Naive B cell (primary cell): Measurements from ENCODE around the gene POC1A. TPM values are rescaled to one million over a fixed set of nuclear protein-coding genes. Genes with fewer than 3 reads are reported as not detected.

Source experiments
- ATAC-seq, 2 donors: fragments of 150-1000 bp; cut with Tn5 transposase; 2 replicates each; pipeline ENCODE4 v1.10.0; 2021; ENCODE audit warnings: low read depth in 2 of 2, mild to moderate bottlenecking in 2 of 2, moderate library complexity in 2 of 2
- DNase-seq: peaks from one replicate; pipeline ENCODE4 v3.0.0; 2022
- H3K27ac Mint-ChIP-seq, 6 donors: one replicate each; pipeline ENCODE4 v1.8.0; 2020 to 2022; ENCODE audit warnings: mild to moderate bottlenecking in 6 of 6, mixed read lengths in 6 of 6, moderate library complexity in 5 of 6, inconsistent platforms in 2 of 6
- H3K27me3 Mint-ChIP-seq, 3 donors: one replicate each; pipeline ENCODE4 v1.8.0; 2021 to 2022; ENCODE audit warnings: mixed read lengths in 3 of 3, mild to moderate bottlenecking in 1 of 3
- H3K36me3 Mint-ChIP-seq, 2 donors: one replicate each; pipeline ENCODE4 v1.8.0; 2020 to 2022; ENCODE audit warnings: mixed read lengths in 2 of 2, inconsistent platforms in 1 of 2, mild to moderate bottlenecking in 1 of 2
- H3K4me1 Mint-ChIP-seq, 3 donors: one replicate each; pipeline ENCODE4 v1.8.0; 2020 to 2022; ENCODE audit warnings: mixed read lengths in 3 of 3, inconsistent platforms in 1 of 3, mild to moderate bottlenecking in 1 of 3, moderate library complexity in 1 of 3
- H3K4me3 Mint-ChIP-seq, 8 donors: one replicate each; pipeline ENCODE4 v1.8.0; 2020 to 2022; ENCODE audit warnings: mild to moderate bottlenecking in 8 of 8, mixed read lengths in 8 of 8, moderate library complexity in 8 of 8, inconsistent platforms in 2 of 8
- H3K9me3 Mint-ChIP-seq, 7 donors: one replicate each; pipeline ENCODE4 v1.8.0; 2020 to 2022; ENCODE audit warnings: mixed read lengths in 7 of 7, mild to moderate bottlenecking in 5 of 7, inconsistent platforms in 2 of 7, moderate library complexity in 1 of 7
- polyA plus RNA-seq, 6 donors: library from polyadenylated mRNA; unstranded; fragments of 300-500 nt; fragmentation: Illumina TruSeq; gene quantifications; one replicate each; pipeline ENCODE4 v1.2.3, GENCODE V29; 2021; ENCODE audit warnings: low read depth in 6 of 6

Gene POC1A
- polyA plus RNA-seq, 6 donors from 2014 or later = 1.2 to 4.9 (median 1.6) TPM

GRCh38 chr3:52143156-52143555 is 11.1 kb downstream of the POC1A start:
- Mint-ChIP-seq H3K4me1 (peaks cover 4 to 16% (median 11%) of the 10 kb centered on the region in 3 donors), H3K27ac (no peak overlapping the region), H3K4me3 (no peak overlapping the region), H3K36me3 (no peaks in the 10 kb centered on the region), H3K9me3 (no peaks in the 10 kb centered on the region), H3K27me3 (no peaks in the 10 kb centered on the region)
- ATAC-seq = no peak
- no peak for DNase-seq

DNA sequence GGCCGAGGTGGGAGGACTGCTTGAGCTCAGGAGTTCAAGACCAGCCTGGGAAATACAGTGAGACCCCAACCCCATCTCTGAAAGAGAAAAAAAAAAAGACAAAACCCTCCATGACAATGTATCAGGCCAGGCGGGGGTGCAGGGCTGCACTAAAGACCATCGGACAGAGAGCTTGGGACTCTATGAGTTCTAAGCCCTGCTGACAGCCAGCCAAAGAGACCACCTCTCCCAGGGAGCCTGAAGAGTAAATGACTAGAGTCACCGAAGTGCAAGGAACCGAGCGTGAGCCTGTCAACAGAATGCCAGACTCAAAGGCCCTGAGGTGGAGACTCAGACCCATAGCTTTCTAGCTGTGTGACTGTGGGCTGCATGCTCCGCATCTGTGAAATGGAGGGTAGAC is 12.5 kb downstream of the POC1A start:
- Mint-ChIP-seq H3K4me3 (no peak overlapping the region), H3K27me3 (no peaks in the 10 kb centered on the region), H3K4me1 (peaks cover 4 to 16% (median 11%) of the 10 kb centered on the region in 3 donors), H3K27ac (peak overlapping the region in 1 of 6 donors; percentile 14), H3K36me3 (no peaks in the 10 kb centered on the region), H3K9me3 (no peaks in the 10 kb centered on the region)
- DNase-seq (no peak), ATAC-seq (no peak)

DNA sequence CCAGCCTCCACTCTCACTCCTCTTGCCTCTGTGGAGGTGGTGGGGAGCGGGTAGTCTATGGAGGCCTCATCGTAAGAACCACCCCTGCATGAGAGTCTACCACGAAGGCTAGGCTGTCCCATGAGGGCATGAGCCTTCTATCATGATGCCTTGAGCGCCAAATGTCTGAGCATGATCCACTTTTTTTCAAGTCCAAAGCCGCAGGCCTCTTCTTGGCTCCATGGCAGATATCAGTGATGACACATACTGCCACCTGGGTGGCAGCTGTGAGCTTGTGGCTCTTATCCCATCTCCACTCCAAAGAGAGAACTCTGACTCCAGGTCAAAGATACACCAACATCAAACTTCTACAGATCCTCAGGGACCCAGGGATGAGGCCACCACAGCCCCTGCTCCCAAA is 13.5 kb downstream of the POC1A start:
- Mint-ChIP-seq H3K9me3 (no peaks in the 10 kb centered on the region), H3K27me3 (no peaks in the 10 kb centered on the region), H3K4me3 (no peak overlapping the region), H3K4me1 (peaks cover 4 to 16% (median 11%) of the 10 kb centered on the region in 3 donors), H3K36me3 (no peaks in the 10 kb centered on the region), H3K27ac (no peak overlapping the region)
- ATAC-seq (no peak), DNase-seq (no peak)

- peaks cover 2 to 15% (median 12%) of the 10 kb centered on the region in 3 donors for H3K4me1 Mint-ChIP-seq
- H3K36me3 Mint-ChIP-seq = no peaks in the 10 kb centered on the region
- no peak for DNase-seq
- H3K27ac Mint-ChIP-seq = peak overlapping the region in 1 of 6 donors; percentile 22
- H3K4me3 Mint-ChIP-seq = no peak overlapping the region
- ATAC-seq = no peak
- H3K27me3 Mint-ChIP-seq = no peaks in the 10 kb centered on the region
- no peaks in the 10 kb centered on the region for H3K9me3 Mint-ChIP-seq
These were observed 14.2 kb downstream of the POC1A start for GRCh38 chr3:52140000-52140399.

- Mint-ChIP-seq H3K36me3 (no peaks in the 10 kb centered on the region), H3K4me3 (peak overlapping the region in 1 of 8 donors; percentile 4), H3K4me1 (peaks cover 5 to 8% (median 7%) of the 10 kb centered on the region in 3 donors), H3K9me3 (no peaks in the 10 kb centered on the region), H3K27ac (no peak overlapping the region), H3K27me3 (no peaks in the 10 kb centered on the region)
- no peak for ATAC-seq
- DNase-seq = no peak
These were observed 16.9 kb downstream of the POC1A start for GRCh38 chr3:52137311-52137710.

DNA sequence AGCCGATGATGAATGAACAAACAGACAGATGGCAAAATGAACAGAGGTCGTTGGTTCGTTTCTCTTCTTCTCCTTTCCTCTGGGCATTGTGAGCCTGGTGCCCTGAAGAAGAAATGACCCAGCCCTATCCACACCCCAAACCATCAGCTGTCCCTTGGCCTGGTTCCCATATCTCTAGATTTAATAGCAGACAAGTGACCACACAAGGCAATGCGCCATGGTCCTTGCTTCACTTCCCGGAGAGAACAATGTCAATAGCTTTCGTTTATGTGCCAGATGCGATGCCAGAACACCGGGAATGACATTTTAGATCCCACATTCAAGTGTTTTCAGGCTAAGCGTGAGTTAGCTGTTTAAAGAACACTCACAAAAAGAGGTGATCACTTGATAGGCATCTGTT is 17.7 kb downstream of the POC1A start:
- peak overlapping the region in 1 of 6 donors; percentile 10 for H3K27ac Mint-ChIP-seq
- no peak overlapping the region for H3K4me3 Mint-ChIP-seq
- peaks cover 5 to 9% (median 7%) of the 10 kb centered on the region in 3 donors for H3K4me1 Mint-ChIP-seq
- no peaks in the 10 kb centered on the region for H3K36me3 Mint-ChIP-seq
- H3K9me3 Mint-ChIP-seq = no peaks in the 10 kb centered on the region
- DNase-seq (no peak), ATAC-seq (no peak)
- no peaks in the 10 kb centered on the region for H3K27me3 Mint-ChIP-seq

GRCh38 chr3:52135332-52135731 is 18.9 kb downstream of the POC1A start:
- H3K4me3 Mint-ChIP-seq = no peak overlapping the region
- H3K9me3 Mint-ChIP-seq = no peaks in the 10 kb centered on the region
- H3K4me1 Mint-ChIP-seq = peaks cover 5 to 9% (median 7%) of the 10 kb centered on the region in 3 donors
- DNase-seq = no peak
- no peaks in the 10 kb centered on the region for H3K27me3 Mint-ChIP-seq
- H3K27ac Mint-ChIP-seq = peak overlapping the region in 1 of 6 donors; percentile 11
- no peak for ATAC-seq
- H3K36me3 Mint-ChIP-seq = no peaks in the 10 kb centered on the region

GRCh38 chr3:52134761-52135160 is 19.5 kb downstream of the POC1A start:
- Mint-ChIP-seq H3K27ac (peak overlapping the region in 1 of 6 donors; percentile 11), H3K4me3 (no peak overlapping the region), H3K9me3 (no peaks in the 10 kb centered on the region), H3K36me3 (no peaks in the 10 kb centered on the region), H3K27me3 (no peaks in the 10 kb centered on the region), H3K4me1 (peaks cover 5 to 9% (median 7%) of the 10 kb centered on the region in 3 donors)
- peak in 1 of 2 donors; percentile 51 for ATAC-seq
- DNase-seq = no peak

- Mint-ChIP-seq H3K36me3 (no peaks in the 10 kb centered on the region), H3K27ac (no peak overlapping the region), H3K4me3 (no peak overlapping the region), H3K9me3 (no peaks in the 10 kb centered on the region), H3K4me1 (peaks cover 5 to 9% (median 7%) of the 10 kb centered on the region in 3 donors), H3K27me3 (no peaks in the 10 kb centered on the region)
- DNase-seq = no peak
- ATAC-seq = no peak
These were observed 21.3 kb downstream of the POC1A start for GRCh38 chr3:52132930-52133329.

DNA sequence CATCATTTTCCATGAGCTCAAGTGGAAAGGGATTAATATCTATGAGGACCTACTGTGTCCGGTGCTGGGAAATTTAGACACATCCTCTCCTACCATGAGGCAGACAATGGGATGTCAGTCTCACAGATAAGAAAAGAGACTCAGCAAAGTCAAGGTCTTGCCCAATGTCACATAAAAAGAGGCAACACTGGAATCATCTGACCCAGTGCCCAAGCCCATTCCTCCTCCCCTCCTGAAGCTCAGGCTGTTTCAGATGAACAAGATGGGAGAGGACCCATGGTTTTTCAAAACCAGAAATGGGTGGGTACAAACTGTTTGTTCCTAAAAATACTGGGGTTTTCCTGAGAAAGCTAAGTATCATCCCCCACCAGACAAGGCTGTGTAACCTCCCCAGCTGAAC is 22.2 kb downstream of the POC1A start:
- H3K27ac Mint-ChIP-seq = peak overlapping the region in 1 of 6 donors; percentile 41
- DNase-seq (no peak), ATAC-seq (no peak)
- no peaks in the 10 kb centered on the region for H3K36me3 Mint-ChIP-seq
- H3K4me1 Mint-ChIP-seq = peaks cover 5 to 9% (median 7%) of the 10 kb centered on the region in 3 donors
- H3K27me3 Mint-ChIP-seq = no peaks in the 10 kb centered on the region
- no peak overlapping the region for H3K4me3 Mint-ChIP-seq
- H3K9me3 Mint-ChIP-seq = no peaks in the 10 kb centered on the region

DNA sequence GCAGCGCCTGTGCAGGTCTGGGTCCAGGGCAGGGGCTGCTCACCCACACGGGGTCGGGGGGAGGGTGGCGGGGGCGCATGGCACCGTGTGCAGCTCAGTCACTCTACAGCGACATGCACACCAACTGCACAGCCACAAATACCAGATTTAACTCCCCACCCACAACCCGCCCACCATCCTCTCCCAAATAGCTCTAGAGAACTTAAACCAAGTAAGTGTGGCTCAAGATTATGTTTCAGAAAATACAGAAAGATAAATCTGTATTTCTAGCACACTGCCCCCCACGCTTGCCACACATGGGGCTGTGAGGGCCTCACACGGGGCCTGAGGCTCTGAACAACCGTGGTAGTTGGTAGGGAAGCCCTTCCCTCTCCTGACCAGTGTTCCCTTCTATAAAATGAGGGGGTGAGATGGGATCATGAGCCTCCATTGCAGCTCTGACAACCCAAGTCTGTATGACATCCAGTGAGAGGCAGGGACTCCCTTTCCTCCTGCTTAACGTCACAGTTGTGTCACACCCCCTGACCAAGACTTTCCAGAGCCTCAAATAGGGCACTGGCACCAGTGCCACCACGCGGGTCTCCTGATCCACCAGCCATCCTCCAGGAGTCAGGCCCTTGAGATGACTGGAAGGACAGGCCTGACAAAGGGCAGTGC is 23.1 kb downstream of the POC1A start:
- H3K27ac Mint-ChIP-seq = no peak overlapping the region
- DNase-seq = no peak
- H3K4me1 Mint-ChIP-seq = peaks cover 5 to 9% (median 7%) of the 10 kb centered on the region in 3 donors
- no peaks in the 10 kb centered on the region for H3K9me3 Mint-ChIP-seq
- no peaks in the 10 kb centered on the region for H3K27me3 Mint-ChIP-seq
- H3K4me3 Mint-ChIP-seq = peak overlapping the region in 2 of 8 donors; percentile 15 to 47
- ATAC-seq = no peak
- no peaks in the 10 kb centered on the region for H3K36me3 Mint-ChIP-seq

DNA sequence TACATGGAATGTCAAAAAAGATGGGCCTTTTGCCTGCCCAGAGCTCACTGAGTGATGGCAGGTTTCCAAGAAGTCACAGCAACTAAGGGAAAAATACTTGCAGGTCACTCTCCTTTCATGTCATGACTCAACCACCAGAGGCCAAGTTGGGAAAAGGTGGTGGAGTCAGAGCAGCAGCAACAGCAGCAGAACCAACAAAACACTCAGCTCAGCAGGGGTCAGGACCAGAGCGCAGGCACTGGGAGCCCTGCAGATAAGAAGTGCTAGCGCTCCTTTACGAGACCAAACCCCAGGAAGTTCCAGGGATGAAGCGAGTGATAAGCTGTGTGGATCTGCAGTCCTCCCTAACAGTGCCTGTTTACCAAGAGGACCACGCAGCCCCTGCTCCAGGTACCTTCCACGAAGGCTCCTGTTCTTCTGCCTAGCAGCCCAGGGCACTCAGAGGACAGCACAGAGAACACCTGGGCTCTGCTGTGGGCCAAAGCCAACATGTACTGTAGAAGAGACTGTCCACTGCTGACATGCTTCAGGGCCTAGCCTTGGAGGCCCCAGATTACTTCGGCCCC is 26.0 kb downstream of the POC1A start:
- no peaks in the 10 kb centered on the region for H3K36me3 Mint-ChIP-seq
- peak overlapping the region in 1 of 6 donors; percentile 15 for H3K27ac Mint-ChIP-seq
- no peak for ATAC-seq
- no peak overlapping the region for H3K4me3 Mint-ChIP-seq
- no peaks in the 10 kb centered on the region for H3K27me3 Mint-ChIP-seq
- H3K9me3 Mint-ChIP-seq = no peaks in the 10 kb centered on the region
- no peak for DNase-seq
- peaks cover 2 to 10% (median 2%) of the 10 kb centered on the region in 3 donors for H3K4me1 Mint-ChIP-seq

- H3K9me3 Mint-ChIP-seq = no peaks in the 10 kb centered on the region
- DNase-seq (no peak), ATAC-seq (no peak)
- no peaks in the 10 kb centered on the region for H3K27me3 Mint-ChIP-seq
- no peaks in the 10 kb centered on the region for H3K36me3 Mint-ChIP-seq
- no peak overlapping the region for H3K27ac Mint-ChIP-seq
- no peak overlapping the region for H3K4me3 Mint-ChIP-seq
- H3K4me1 Mint-ChIP-seq = peaks cover 16 to 24% (median 19%) of the 10 kb centered on the region in 3 donors
These were observed 27.7 kb downstream of the POC1A start for GRCh38 chr3:52126500-52126899.

- ATAC-seq (no peak), DNase-seq (no peak)
- H3K36me3 Mint-ChIP-seq = no peaks in the 10 kb centered on the region
- H3K27ac Mint-ChIP-seq = peak overlapping the region in 1 of 6 donors; percentile 34
- H3K27me3 Mint-ChIP-seq = no peaks in the 10 kb centered on the region
- H3K9me3 Mint-ChIP-seq = no peaks in the 10 kb centered on the region
- H3K4me3 Mint-ChIP-seq = no peak overlapping the region
- peaks cover 21 to 29% (median 24%) of the 10 kb centered on the region in 3 donors for H3K4me1 Mint-ChIP-seq
These were observed 28.2 kb downstream of the POC1A start for GRCh38 chr3:52126036-52126435.
